Stimulated activated CD8-positive, alpha-beta memory T cell treated with anti-CD3 and anti-CD28 coated beads, Interleukin-4, amount 100 ng/mL, for 48 hours (primary cell): ENCODE data around the gene RNU6-1.

Source experiments
- DNase-seq: peaks from one replicate; pipeline ENCODE4 v3.0.0-alpha.2; 2020

RNU6-1 gene

GRCh38 chr15:67839929-67840748, at the start of gene RNU6-1:
Gene RNU6-1, minus strand, starts transcription at chr15:67840045.
- peak; percentile 96 for DNase-seq

GRCh38 chr15:67887776-67888175, 47.9 kb upstream of the RNU6-1 start:
- no peak for DNase-seq

GRCh38 chr15:67885861-67886260, 46.0 kb upstream of the RNU6-1 start:
- no peak for DNase-seq

- DNase-seq: no peak
These were observed 45.3 kb upstream of the RNU6-1 start for GRCh38 chr15:67885175-67885523.

- peak; percentile 67 for DNase-seq
These were observed 44.8 kb upstream of the RNU6-1 start for GRCh38 chr15:67884514-67885174.

GRCh38 chr15:67884009-67884408, 44.2 kb upstream of the RNU6-1 start:
- DNase-seq: no peak

- no peak for DNase-seq
These were observed 43.5 kb upstream of the RNU6-1 start for GRCh38 chr15:67883234-67883773.

GRCh38 chr15:67882487-67883233, 42.8 kb upstream of the RNU6-1 start:
- DNase-seq: no peak

GRCh38 chr15:67880651-67881182, 40.9 kb upstream of the RNU6-1 start:
- no peak for DNase-seq

- no peak for DNase-seq
These were observed 39.7 kb upstream of the RNU6-1 start for GRCh38 chr15:67879440-67880129.

- no peak for DNase-seq
These were observed 38.9 kb upstream of the RNU6-1 start for GRCh38 chr15:67878712-67879206.

GRCh38 chr15:67873777-67874176, 33.9 kb upstream of the RNU6-1 start:
- no peak for DNase-seq

- DNase-seq: no peak
These were observed 31.1 kb upstream of the RNU6-1 start for GRCh38 chr15:67870868-67871408.

GRCh38 chr15:67869701-67870100, 29.9 kb upstream of the RNU6-1 start:
- DNase-seq: no peak

- DNase-seq: no peak
These were observed 25.9 kb upstream of the RNU6-1 start for GRCh38 chr15:67865766-67866165.

GRCh38 chr15:67865331-67865730, 25.5 kb upstream of the RNU6-1 start:
- no peak for DNase-seq

GRCh38 chr15:67863442-67863987, 23.7 kb upstream of the RNU6-1 start:
- DNase-seq: peak; percentile 80

GRCh38 chr15:67862750-67863441, 23.1 kb upstream of the RNU6-1 start:
- no peak for DNase-seq

GRCh38 chr15:67861983-67862382, 22.1 kb upstream of the RNU6-1 start:
- DNase-seq: no peak

- DNase-seq: no peak
These were observed 19.6 kb upstream of the RNU6-1 start for GRCh38 chr15:67859331-67859946.

GRCh38 chr15:67857220-67857619, 17.4 kb upstream of the RNU6-1 start:
- no peak for DNase-seq
